Muscle of arm (tissue), 12 donors: ENCODE measurements around the gene IQUB. TPM values are rescaled to one million over a fixed set of nuclear protein-coding genes. Genes with fewer than 3 reads are reported as not detected.
"Not testable (repeated sequence)": the region's sequence is repeated elsewhere in the genome, so short reads cannot be mapped to it uniquely, and the experiment has no call there.

Experiments
- DNase-seq: peaks from one replicate; pipeline ENCODE4 v3.0.0-alpha.2; 2013
- polyA plus RNA-seq, 12 donors: library from polyadenylated mRNA; unstranded; fragments of 120-200 nt; gene quantifications; one replicate each; pipeline ENCODE4 v1.2.1, GENCODE V29; 2013; ENCODE audit not compliant: insufficient read length in 12 of 12

The IQUB gene
- polyA plus RNA-seq, 12 donors: 0.27 to 0.53 (median 0.34) TPM; not detected in 2

- peak; percentile 30 for DNase-seq
Measured at GRCh38 chr7:123494193-123494796, 40.1 kb downstream of the IQUB start.

GRCh38 chr7:123492485-123492884 is 41.9 kb downstream of the IQUB start:
- no peak for DNase-seq

GRCh38 chr7:123485721-123486120 is 48.7 kb downstream of the IQUB start:
- no peak for DNase-seq

- DNase-seq: no peak
Measured at GRCh38 chr7:123485187-123485586, 49.2 kb downstream of the IQUB start.

GRCh38 chr7:123484199-123484598 is 50.2 kb downstream of the IQUB start:
- no peak for DNase-seq

GRCh38 chr7:123480107-123480506 is 54.3 kb downstream of the IQUB start:
- no peak for DNase-seq

- not testable (repeated sequence) for DNase-seq
Measured at GRCh38 chr7:123478056-123478455, 56.3 kb downstream of the IQUB start.

- no peak for DNase-seq
Measured at GRCh38 chr7:123472750-123473445, 61.5 kb downstream of the IQUB start.

GRCh38 chr7:123472327-123472726 is 62.1 kb downstream of the IQUB start:
- no peak for DNase-seq

GRCh38 chr7:123468303-123468702 is 66.1 kb downstream of the IQUB start:
- DNase-seq: no peak

GRCh38 chr7:123463890-123464289 is 70.5 kb downstream of the IQUB start:
- no peak for DNase-seq

GRCh38 chr7:123460616-123461015 is 73.8 kb downstream of the IQUB start:
- DNase-seq: no peak

- DNase-seq: no peak
Measured at GRCh38 chr7:123455965-123456470, 78.4 kb downstream of the IQUB start.

GRCh38 chr7:123440101-123440548 is 94.3 kb downstream of the IQUB start:
- DNase-seq: no peak

GRCh38 chr7:123439191-123439590 is 95.2 kb downstream of the IQUB start:
- no peak for DNase-seq

GRCh38 chr7:123437447-123437995 is 96.9 kb downstream of the IQUB start:
- no peak for DNase-seq

- no peak for DNase-seq
Measured at GRCh38 chr7:123435080-123435700, 99.2 kb downstream of the IQUB start.

- no peak for DNase-seq
Measured at GRCh38 chr7:123433665-123434064, 100.7 kb downstream of the IQUB start.

- DNase-seq: no peak
Measured at GRCh38 chr7:123432601-123433000, 101.8 kb downstream of the IQUB start.

GRCh38 chr7:123431075-123431614 is 103.2 kb downstream of the IQUB start:
- DNase-seq: no peak

GRCh38 chr7:123425246-123425645 is 109.1 kb downstream of the IQUB start:
- DNase-seq: no peak

GRCh38 chr7:123424463-123424862 is 109.9 kb downstream of the IQUB start:
- DNase-seq: no peak
